ENCODE data around the gene PLXNA4. TPM values are rescaled to one million over a fixed set of nuclear protein-coding genes. Genes with fewer than 3 reads are reported as not detected.

Gene PLXNA4
- total RNA-seq, 2 experiments from 2014 or later = 0.75 to 0.85 TPM

- H3K36me3 ChIP-seq (ENCODE audit: insufficient read depth, low read length) = no peaks in the 10 kb centered on the region
Observed at GRCh38 chr7:132443761-132444520, 132.3 kb downstream of the PLXNA4 start.

GRCh38 chr7:132441935-132442334, 134.3 kb downstream of the PLXNA4 start:
- H3K9me3 ChIP-seq (ENCODE audit: control insufficient read depth in 1 of 2, insufficient read depth in 1 of 2, low read length in 2 of 2) = no peaks in the 10 kb centered on the region
- ATAC-seq (ENCODE audit: poor library complexity) = no peak
- H3K27me3 ChIP-seq (ENCODE audit: control insufficient read depth in 1 of 2, insufficient read depth in 2 of 2, low read length in 2 of 2) = no peaks in the 10 kb centered on the region
- intact Hi-C loops (cut with DNase I, micrococcal nuclease) = no loop called here
- TF ChIP-seq CTCF (IDR thresholded peaks at IDR 0.05) = no peak
- ChIA-PET CTCF (no interaction called here), POLR2A (no interaction called here)
- no peak overlapping the region for H3K4me3 Mint-ChIP-seq
- no peaks in the 10 kb centered on the region for H3K9me3 Mint-ChIP-seq
- H3K4me1 Mint-ChIP-seq (ENCODE audit: low read depth) = peaks cover 46% of the 10 kb centered on the region
- no peak for DNase-seq
- peaks cover 23% of the 10 kb centered on the region for H3K4me1 ChIP-seq (ENCODE audit: insufficient read depth, low read length)
- H3K27ac Mint-ChIP-seq = no peak overlapping the region
- H3K27ac ChIP-seq (ENCODE audit: low read depth in 1 of 2, low read length in 2 of 2) = no peak overlapping the region
- no peak overlapping the region for H3K4me3 ChIP-seq (ENCODE audit: low read length)
- H3K36me3 ChIP-seq (ENCODE audit: insufficient read depth, low read length) = no peaks in the 10 kb centered on the region
- no peaks in the 10 kb centered on the region for H3K36me3 Mint-ChIP-seq (ENCODE audit: low read depth)
- H3K27me3 Mint-ChIP-seq = no peaks in the 10 kb centered on the region

More at GRCh38 chr7:132443761-132444520, 132.3 kb downstream of the PLXNA4 start:
- Histone ChIP-seq H3K27ac (ENCODE audit: low read depth in 1 of 2, low read length in 2 of 2) (no peak overlapping the region), H3K4me1 (ENCODE audit: insufficient read depth, low read length) (peaks cover 11% of the 10 kb centered on the region), H3K4me3 (ENCODE audit: low read length) (no peak overlapping the region), H3K27me3 (ENCODE audit: control insufficient read depth in 1 of 2, insufficient read depth in 2 of 2, low read length in 2 of 2) (no peaks in the 10 kb centered on the region), H3K9me3 (ENCODE audit: control insufficient read depth in 1 of 2, insufficient read depth in 1 of 2, low read length in 2 of 2) (no peaks in the 10 kb centered on the region)
- Mint-ChIP-seq H3K4me3 (no peak overlapping the region), H3K4me1 (ENCODE audit: low read depth) (peaks cover 26% of the 10 kb centered on the region), H3K36me3 (ENCODE audit: low read depth) (no peaks in the 10 kb centered on the region), H3K27me3 (no peaks in the 10 kb centered on the region), H3K9me3 (no peaks in the 10 kb centered on the region), H3K27ac (no peak overlapping the region)
- intact Hi-C loops (cut with DNase I, micrococcal nuclease) = no loop called here
- ATAC-seq (ENCODE audit: poor library complexity) (no peak), DNase-seq (no peak)
- POLR2A ChIA-PET = no interaction called here
- CTCF ChIA-PET = no interaction called here
- no peak for TF ChIP-seq CTCF (IDR thresholded peaks at IDR 0.05)

- Histone ChIP-seq H3K4me1 (ENCODE audit: insufficient read depth, low read length) (peaks cover 41% of the 10 kb centered on the region), H3K9me3 (ENCODE audit: control insufficient read depth in 1 of 2, insufficient read depth in 1 of 2, low read length in 2 of 2) (no peaks in the 10 kb centered on the region), H3K36me3 (ENCODE audit: insufficient read depth, low read length) (no peaks in the 10 kb centered on the region), H3K4me3 (ENCODE audit: low read length) (no peak overlapping the region), H3K27ac (ENCODE audit: low read depth in 1 of 2, low read length in 2 of 2) (no peak overlapping the region), H3K27me3 (ENCODE audit: control insufficient read depth in 1 of 2, insufficient read depth in 2 of 2, low read length in 2 of 2) (no peaks in the 10 kb centered on the region)
- Mint-ChIP-seq H3K4me3 (no peak overlapping the region), H3K9me3 (no peaks in the 10 kb centered on the region), H3K27ac (no peak overlapping the region), H3K4me1 (ENCODE audit: low read depth) (peaks cover 57% of the 10 kb centered on the region), H3K36me3 (ENCODE audit: low read depth) (no peaks in the 10 kb centered on the region), H3K27me3 (no peaks in the 10 kb centered on the region)
- ChIA-PET CTCF (no interaction called here), POLR2A (no interaction called here)
- no peak for TF ChIP-seq CTCF (IDR thresholded peaks at IDR 0.05)
- DNase-seq (no peak), ATAC-seq (ENCODE audit: poor library complexity) (no peak)
- intact Hi-C loops (cut with DNase I, micrococcal nuclease) = no loop called here
Observed at GRCh38 chr7:132440151-132440550, 136.1 kb downstream of the PLXNA4 start.

Data from CD4-positive, alpha-beta T cell (primary cell).